ENCODE measurements around the gene DIPK1B.

DIPK1B gene

DNA sequence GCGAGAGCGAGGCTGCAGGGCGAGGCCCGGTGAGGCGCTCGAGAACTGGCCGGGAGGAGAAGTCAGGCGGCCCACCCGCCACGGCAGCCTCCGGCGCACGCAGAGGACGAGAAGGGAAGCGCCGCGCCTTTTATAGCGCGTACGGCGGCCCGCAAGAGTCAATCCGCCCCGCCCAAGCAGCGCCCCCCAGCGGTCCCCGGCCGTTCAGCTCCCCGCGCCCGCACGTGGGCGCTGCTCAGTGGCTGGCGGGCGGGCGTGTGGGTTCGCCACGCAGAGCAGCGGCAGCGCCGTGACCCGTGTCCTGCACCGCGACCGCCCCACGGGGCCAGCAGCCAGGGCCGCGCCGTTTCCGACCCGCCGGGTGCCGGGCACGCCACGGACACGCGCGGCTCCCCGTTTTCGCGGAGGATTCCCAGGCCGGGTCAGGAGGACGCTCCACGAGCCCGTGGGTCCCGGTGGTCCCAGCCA, 15.7 kb downstream of the DIPK1B start:
- TF ChIP-seq, protein P1, sequence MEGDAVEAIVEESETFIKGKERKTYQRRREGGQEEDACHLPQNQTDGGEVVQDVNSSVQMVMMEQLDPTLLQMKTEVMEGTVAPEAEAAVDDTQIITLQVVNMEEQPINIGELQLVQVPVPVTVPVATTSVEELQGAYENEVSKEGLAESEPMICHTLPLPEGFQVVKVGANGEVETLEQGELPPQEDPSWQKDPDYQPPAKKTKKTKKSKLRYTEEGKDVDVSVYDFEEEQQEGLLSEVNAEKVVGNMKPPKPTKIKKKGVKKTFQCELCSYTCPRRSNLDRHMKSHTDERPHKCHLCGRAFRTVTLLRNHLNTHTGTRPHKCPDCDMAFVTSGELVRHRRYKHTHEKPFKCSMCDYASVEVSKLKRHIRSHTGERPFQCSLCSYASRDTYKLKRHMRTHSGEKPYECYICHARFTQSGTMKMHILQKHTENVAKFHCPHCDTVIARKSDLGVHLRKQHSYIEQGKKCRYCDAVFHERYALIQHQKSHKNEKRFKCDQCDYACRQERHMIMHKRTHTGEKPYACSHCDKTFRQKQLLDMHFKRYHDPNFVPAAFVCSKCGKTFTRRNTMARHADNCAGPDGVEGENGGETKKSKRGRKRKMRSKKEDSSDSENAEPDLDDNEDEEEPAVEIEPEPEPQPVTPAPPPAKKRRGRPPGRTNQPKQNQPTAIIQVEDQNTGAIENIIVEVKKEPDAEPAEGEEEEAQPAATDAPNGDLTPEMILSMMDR (IDR thresholded peaks at IDR 0.05; ENCODE audit: insufficient read depth, low read length, poor library complexity, severe bottlenecking) = peak; percentile 76
- no peaks in the 10 kb centered on the region; the same call in 1 of the 2 replicates for H3K27me3 ChIP-seq (replicated peaks; ENCODE audit: control insufficient read depth, insufficient read depth, low read length)
- DNase-seq (ENCODE audit: extremely low read depth, insufficient read length) = peak; percentile 96
- peaks cover 27% of the 10 kb centered on the region for H3K36me3 ChIP-seq (ENCODE audit: control insufficient read depth, insufficient read depth, low read length)
- peak overlapping the region; percentile 95 for H3K4me3 ChIP-seq (replicated peaks; ENCODE audit: low read depth, low read length)

DNA sequence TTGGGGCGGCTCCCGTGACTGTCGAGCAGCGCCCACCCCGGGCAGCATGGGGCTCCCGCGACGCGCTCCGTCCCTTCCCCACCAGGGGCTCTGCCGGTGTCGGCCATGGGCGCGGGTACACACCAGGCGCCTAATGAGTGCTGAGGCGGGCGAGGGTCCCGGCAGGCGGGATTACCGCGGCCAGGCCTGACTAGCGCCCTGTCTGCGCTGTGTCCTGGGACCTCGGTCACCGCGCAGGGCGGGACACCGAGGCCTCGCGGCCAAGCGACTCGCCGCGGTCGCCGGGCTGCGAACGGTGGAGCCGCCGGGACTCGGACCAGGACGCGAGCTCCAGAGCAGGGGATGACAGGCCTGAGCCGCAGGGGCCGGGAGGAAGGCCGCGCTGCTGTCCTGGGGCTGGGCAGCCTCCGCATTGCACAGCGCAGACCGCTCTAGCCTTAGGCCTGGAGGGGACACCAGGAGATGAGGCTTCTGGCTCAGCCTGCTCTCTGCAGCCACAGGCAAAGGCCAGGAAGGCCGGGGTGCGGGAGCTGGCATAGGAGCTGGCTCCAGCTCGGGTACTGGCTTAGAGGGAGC, 16.3 kb downstream of the DIPK1B start:
- peak overlapping the region; percentile 95 for H3K4me3 ChIP-seq (replicated peaks; ENCODE audit: low read depth, low read length)
- H3K27me3 ChIP-seq (replicated peaks; ENCODE audit: control insufficient read depth, insufficient read depth, low read length) = no peaks in the 10 kb centered on the region; the same call in 1 of the 2 replicates
- TF ChIP-seq, protein P1 (IDR thresholded peaks at IDR 0.05; ENCODE audit: insufficient read depth, low read length, poor library complexity, severe bottlenecking) = no peak
- DNase-seq (ENCODE audit: extremely low read depth, insufficient read length) = peak; percentile 61
- H3K36me3 ChIP-seq (ENCODE audit: control insufficient read depth, insufficient read depth, low read length) = peaks cover 22% of the 10 kb centered on the region

DNA sequence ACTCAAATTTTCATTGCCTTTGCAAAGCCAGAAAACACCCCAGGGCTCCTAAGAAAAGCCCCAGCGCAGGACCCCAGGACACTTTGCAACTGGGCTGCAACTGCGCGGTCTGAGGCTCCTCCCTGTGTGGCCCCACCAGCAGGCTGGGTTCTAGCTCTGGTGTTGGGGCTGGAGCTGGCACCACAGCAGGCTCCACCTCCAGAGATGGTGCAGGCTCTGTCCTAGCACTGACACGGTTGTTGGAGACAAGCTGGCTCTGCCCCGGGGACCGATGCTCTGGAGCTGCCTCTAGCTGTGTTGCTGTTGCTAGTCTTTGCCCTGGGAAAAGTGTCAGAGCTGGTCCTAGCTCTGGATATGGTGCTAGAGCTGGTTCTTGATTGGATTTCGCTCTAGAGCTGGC, 16.8 kb downstream of the DIPK1B start:
- Histone ChIP-seq H3K27me3 (replicated peaks; ENCODE audit: control insufficient read depth, insufficient read depth, low read length) (no peaks in the 10 kb centered on the region; the same call in 1 of the 2 replicates), H3K4me3 (replicated peaks; ENCODE audit: low read depth, low read length) (peak overlapping the region; percentile 95), H3K36me3 (ENCODE audit: control insufficient read depth, insufficient read depth, low read length) (peaks cover 17% of the 10 kb centered on the region)
- TF ChIP-seq, protein P1 (IDR thresholded peaks at IDR 0.05; ENCODE audit: insufficient read depth, low read length, poor library complexity, severe bottlenecking) = no peak
- DNase-seq (ENCODE audit: extremely low read depth, insufficient read length) = no peak

DNA sequence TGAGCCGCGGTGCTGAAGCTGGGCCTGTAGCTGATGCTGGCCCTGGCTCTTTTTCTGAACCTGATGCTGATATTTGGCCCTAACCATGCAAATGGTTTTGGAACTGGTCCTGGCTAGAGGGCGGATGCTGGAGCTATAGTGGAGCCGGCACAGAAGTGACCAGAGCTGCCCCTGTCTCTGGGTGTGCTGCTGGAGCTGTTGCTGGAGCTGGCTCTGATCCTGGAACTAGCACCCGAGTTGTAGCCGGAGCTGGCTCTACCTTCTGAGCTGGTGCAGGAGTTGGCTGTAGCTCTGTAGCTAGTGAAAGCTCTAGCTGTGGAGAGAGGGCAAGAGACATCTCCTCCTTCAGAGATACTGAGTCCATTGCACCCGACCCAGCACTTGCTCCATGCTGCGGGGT, 17.6 kb downstream of the DIPK1B start:
- no peaks in the 10 kb centered on the region; the same call in 1 of the 2 replicates for H3K27me3 ChIP-seq (replicated peaks; ENCODE audit: control insufficient read depth, insufficient read depth, low read length)
- no peak for DNase-seq (ENCODE audit: extremely low read depth, insufficient read length)
- H3K4me3 ChIP-seq (replicated peaks; ENCODE audit: low read depth, low read length) = no peak overlapping the region
- H3K36me3 ChIP-seq (ENCODE audit: control insufficient read depth, insufficient read depth, low read length) = peaks cover 12% of the 10 kb centered on the region
- TF ChIP-seq, protein P1 (IDR thresholded peaks at IDR 0.05; ENCODE audit: insufficient read depth, low read length, poor library complexity, severe bottlenecking) = no peak

DNA sequence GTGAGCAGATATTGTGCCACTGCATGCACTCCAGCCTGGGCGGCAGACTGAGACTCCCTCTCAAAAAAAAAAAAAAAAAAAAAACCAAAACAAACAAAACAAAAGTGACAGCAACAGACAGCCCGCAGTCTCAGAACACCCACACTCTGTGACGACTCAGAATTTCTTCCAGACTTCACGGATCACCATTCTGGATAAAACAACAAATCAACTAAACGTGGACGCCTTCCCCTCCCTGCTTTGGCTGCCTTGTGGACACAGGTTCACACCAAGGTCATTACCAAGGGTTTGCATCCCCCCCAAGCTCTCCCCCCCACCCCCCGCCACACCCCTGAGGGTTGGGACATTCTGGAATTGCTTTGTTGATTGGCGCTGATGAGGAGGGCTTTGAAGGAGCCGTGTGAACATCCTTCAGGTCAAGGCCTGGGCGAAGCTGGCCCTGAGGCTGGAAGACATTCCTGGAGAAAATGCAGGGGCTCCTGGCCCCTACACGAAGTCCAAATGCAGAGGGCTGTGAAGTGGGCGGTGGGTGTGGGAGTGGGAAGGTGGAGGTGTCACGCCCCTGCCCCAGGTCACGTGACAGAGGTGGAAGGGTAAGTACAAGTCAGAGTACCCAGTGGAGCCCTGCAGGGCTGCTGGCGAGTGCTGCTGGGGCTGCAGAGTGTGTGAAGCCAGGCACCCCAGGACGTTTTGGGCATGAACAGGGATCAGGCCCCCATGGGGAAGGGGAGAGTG, 20.2 kb downstream of the DIPK1B start:
- no peaks in the 10 kb centered on the region; the same call in 1 of the 2 replicates for H3K27me3 ChIP-seq (replicated peaks; ENCODE audit: control insufficient read depth, insufficient read depth, low read length)
- no peak overlapping the region for H3K4me3 ChIP-seq (replicated peaks; ENCODE audit: low read depth, low read length)
- no peaks in the 10 kb centered on the region for H3K36me3 ChIP-seq (ENCODE audit: control insufficient read depth, insufficient read depth, low read length)
- TF ChIP-seq, protein P1 (IDR thresholded peaks at IDR 0.05; ENCODE audit: insufficient read depth, low read length, poor library complexity, severe bottlenecking) = no peak
- DNase-seq (ENCODE audit: extremely low read depth, insufficient read length) = no peak
